GM12801 (cell line): ENCODE measurements around the gene HID1.

Source experiments
- TF ChIP-seq, protein P1 (sequence below): IDR thresholded peaks from one replicate; pipeline ENCODE4 v1.5.1; 2011; ENCODE audit warnings: control low read depth; ENCODE audit not compliant: insufficient read length; ENCODE audit errors: extremely low read depth

Gene HID1

DNA sequence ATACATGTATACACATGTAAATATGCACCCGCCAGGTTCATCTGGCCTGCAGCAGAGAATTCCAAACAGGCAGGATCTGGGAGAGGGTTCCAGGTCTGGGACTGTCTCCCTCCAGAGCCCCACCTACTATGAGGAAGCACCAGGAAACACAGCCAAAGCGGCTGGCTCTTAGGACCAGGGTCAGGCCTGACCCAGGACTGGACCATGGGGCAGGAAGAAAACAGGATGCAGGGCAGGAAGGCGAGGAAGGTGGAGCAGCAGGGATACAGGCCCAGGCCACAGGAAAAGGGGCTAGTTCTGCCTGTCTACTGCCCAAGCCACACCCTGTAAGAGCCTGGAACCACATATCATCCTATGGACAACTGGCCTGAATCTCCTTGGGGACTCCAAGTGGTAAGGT, 2.2 kb downstream of the HID1 start:
- TF ChIP-seq, protein P1, sequence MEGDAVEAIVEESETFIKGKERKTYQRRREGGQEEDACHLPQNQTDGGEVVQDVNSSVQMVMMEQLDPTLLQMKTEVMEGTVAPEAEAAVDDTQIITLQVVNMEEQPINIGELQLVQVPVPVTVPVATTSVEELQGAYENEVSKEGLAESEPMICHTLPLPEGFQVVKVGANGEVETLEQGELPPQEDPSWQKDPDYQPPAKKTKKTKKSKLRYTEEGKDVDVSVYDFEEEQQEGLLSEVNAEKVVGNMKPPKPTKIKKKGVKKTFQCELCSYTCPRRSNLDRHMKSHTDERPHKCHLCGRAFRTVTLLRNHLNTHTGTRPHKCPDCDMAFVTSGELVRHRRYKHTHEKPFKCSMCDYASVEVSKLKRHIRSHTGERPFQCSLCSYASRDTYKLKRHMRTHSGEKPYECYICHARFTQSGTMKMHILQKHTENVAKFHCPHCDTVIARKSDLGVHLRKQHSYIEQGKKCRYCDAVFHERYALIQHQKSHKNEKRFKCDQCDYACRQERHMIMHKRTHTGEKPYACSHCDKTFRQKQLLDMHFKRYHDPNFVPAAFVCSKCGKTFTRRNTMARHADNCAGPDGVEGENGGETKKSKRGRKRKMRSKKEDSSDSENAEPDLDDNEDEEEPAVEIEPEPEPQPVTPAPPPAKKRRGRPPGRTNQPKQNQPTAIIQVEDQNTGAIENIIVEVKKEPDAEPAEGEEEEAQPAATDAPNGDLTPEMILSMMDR, result no peak

DNA sequence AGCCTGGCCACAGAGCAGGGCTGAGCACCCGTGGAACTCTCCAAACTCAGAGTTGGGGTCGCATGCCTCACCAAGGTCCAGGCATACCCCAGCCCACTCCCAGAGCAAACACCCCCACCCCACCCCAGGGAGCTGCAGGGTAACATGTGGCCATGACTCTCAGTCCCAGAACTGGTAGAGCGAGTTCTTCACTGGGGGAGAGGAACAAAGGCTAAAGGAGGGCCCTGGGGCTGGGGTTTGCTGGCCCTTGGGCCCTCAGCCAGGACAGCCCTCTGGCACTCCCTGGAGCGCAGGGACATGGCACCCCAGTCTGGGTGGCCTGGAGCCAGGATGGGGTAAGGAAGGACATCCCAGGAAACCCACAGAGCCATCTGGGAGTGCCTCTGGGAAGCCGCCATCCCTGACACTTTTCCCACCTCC, 4.2 kb downstream of the HID1 start:
- TF ChIP-seq, protein P1, result no peak

DNA sequence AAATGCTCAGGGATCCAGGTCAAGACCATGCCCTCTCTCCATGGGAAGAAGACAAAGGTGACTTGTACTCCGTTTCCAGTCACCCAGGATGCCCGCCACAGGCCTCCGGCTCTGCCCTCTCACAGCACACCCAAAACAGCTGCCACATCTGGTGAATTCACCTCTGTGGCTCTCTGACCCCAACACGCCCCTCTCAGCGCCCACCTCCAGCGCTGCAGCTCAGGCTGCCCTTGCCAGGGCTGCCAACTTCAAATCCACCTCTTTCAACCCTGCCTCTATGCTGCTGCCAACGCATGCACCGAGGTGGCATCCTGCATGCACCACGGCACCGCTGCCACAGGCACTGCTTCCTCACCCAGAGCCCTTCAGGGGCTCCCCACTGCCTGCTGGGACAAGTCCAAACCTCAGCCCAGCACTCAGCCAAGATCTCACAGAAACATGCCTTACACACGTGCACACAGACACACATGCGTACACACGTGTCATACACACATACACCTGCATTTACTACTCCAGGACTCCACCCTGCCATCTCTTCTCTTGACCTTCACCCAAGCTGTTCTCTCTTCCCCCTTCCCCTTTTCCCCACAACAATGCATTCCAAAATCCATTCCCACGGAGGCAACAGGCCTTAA, 7.5 kb downstream of the HID1 start:
- TF ChIP-seq, protein P1, result no peak

DNA sequence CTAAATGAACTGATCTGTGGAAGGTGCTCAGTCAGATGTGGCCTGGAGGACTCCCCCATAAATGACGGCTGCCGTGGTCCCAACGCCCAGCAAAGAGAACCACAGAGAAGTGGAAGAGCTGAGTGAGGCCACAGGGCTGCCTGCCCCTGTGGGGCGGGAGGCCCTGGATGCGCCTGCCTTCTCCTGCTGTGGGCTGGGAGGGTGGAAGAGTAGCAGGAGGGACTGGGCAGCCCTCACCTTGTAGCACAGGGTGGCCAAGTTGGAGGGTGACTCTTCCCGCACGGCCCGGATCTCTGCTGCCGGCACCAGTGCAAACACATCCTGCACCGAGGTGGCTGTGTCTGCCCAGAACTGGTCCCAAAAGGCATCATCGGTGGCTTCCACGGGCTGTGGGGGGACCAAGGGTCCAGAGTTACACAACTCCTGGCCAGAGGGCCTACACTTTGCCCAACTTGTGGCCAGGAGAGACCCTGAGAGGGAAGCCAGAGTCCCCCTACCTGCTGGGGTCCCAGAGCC, 8.3 kb downstream of the HID1 start:
- TF ChIP-seq, protein P1, result no peak

DNA sequence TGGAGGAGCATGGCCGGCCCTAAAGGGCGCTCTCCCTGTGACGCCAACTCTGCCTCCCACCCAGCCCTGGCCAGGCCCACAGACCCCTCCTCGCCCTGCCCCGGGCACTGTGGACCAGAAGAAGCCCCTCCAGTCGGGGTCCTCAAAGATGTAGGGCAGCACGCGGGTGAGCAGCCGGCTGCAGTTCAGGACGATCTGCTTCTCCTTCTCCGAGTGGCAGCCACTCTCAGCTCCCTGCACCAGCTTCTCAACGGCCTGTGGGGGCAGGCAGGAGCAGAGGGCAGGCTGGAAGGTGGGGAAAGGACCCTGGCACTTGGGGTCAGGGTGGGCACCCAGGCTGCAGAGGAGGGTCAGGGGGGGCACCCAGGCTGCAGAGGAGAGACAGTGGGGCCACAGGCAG, 8.9 kb downstream of the HID1 start:
- TF ChIP-seq, protein P1, result no peak

DNA sequence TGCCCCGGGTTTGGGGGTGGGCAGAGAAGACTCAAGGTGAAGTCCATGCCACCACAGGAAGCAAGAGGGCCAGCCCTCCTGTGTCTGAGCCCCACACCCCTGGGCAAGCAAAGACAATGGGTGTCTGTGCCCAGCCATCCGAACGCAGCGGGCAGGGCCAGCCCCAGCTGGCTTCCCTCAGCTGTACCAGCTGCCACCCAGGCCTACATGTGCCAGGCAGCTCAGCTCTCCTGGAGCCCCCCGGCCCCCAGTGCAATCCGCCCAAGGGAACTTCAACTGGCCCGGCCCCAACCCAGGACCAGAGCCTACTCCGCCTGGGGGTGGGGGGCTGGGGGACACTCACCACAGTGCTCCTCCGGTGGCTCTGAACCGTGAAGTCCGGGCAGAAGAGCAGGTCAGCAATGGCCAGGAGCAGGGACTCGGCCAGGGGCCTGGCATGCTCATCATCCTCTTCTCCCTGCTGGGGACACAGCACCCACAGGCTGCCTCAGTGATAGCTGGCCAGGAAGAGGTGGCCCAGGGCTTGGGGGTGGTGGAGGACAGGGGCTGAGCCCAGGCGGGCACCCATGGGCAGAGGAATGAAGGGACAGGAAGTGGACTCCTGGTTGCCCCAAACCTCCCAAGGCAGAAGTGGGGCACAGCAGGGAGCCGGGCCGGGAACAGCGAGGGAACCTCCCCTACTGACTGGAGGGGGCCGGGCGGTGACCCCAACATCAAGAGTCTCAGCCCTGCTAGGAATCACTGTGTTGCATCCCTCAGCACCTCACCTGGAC, 9.8 kb downstream of the HID1 start:
- TF ChIP-seq, protein P1, result no peak

DNA sequence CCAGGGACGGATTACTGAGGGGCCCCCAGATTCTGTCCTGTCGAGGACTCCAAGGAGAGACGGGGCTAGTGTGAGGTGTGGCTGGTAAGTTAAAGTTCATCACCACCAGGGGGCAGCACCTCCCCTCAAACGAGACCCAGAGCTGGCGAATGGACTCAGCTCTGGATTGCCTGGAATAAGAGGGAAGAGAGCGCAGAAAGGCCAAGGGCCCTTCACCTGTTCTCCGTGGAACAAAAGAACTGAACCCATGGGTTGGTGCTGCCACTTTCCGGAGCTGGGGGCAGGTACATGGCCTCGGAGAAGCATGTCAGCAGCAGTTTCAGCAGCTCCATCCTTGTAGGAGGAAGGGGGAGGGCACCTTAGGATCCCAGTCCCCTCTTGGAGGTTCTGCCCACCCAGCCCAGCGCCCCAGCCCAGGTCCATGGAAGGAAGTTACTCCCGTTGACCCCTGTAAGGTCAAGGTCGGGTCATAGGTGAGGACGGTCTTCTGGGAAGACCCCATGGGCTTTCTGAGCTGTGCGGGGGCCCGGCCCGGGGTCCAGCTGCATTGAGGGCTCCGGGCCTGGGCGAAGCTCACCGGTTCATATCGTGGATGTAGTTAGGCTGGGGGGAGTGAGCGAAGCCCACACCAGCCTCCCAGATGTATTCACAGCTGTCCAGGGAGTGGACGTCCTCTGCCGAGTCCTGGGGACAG, 10.8 kb downstream of the HID1 start:
- TF ChIP-seq, protein P1, result no peak
